Measurements from ENCODE around the gene VWCE. TPM values are rescaled to one million over a fixed set of nuclear protein-coding genes. Genes with fewer than 3 reads are reported as not detected.
A peak's percentile ranks its signal among the peaks of the same experiment; 100 is the strongest.

The VWCE gene
- polyA plus RNA-seq, 1 of the 3 experiments (the other 2 are of a cell fraction) = 5.0 TPM

DNA sequence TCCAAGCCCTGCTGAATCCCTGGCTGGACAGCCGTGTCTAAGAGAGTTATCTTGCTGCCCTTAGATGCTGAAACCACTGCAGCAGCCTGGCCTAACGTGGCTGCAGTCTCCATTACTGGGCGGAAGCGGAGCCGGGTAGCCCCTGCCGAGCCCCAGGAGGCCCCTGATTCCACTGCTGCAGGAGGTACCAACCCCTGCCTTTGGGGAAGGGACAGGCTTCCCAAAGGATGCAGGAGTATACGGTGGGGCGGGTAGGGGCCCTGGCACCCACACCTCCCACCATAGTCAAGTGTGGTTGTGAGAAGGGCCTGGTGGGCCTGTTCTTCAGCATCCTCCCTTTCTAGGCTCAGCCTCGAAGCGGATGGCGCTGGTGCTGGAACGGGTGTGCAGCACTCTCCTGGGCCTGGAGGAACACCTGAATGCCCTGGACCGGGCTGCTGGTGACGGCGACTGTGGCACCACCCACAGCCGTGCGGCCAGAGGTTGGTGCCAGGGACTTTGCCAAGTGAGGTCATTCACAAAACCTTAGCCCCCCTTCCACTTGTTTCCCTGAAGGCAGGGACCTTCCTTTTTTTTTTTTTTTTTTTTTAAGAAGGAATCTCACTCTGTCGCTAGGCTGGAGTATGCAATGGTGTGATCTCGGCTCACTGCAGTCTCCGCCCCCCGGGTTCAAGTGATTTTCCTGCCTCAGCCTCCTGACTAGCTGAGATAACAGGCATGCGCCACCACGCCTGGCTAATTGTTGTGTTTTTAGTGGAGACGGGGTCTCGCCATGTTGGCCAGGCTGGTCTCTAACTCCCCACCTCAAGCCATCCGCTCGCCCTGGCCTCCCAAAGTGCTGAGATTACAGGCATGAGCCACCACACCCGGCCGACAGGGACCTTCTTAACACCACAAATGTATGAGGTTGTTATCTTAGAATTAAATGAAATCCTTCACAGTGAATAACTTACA lies 49.0 kb upstream of the VWCE start:
- WGBS (ENCODE audit: low lambda C conversion rate) = 97% methylated on average over 16 of the region's 29 CpGs

More for the DNA sequence above, 49.0 kb upstream of the VWCE start:
- no peaks in the 10 kb centered on the region for H3F3A ChIP-seq (replicated peaks; ENCODE audit: insufficient read depth)
- CTCF ChIA-PET = interaction anchor here (1.4 to 4.0 kb wide), 2 partner anchors 8 to 41 kb away, joined by 8 to 24 read pairs; no protein-coding TSS in a partner anchor
- peaks cover 0 to 40% of the 10 kb centered on the region in 2 experiments for H3K36me3 ChIP-seq (replicated peaks in 1 of 2; ENCODE audit: control insufficient read depth in 1 of 2, insufficient read depth in 2 of 2, low read length in 1 of 2)
- no peak for DNase-seq
- H3K9me3 ChIP-seq = no peaks in the 10 kb centered on the region
- no peak overlapping the region for H2AFZ ChIP-seq (ENCODE audit: low read depth)
- no peak overlapping the region for H3K9ac ChIP-seq
- no peaks in the 10 kb centered on the region for H3K27me3 ChIP-seq (ENCODE audit: insufficient read depth)
- no peaks in the 10 kb centered on the region for H3K79me2 ChIP-seq (ENCODE audit: insufficient read depth)
- H3K27ac ChIP-seq (ENCODE audit: low read depth in 2 of 2, low read length in 1 of 2) = peak overlapping the region in 1 of 2 experiments; percentile 89; a peak in 2 of 4 replicates
- H3K4me1 ChIP-seq (ENCODE audit: control insufficient read depth in 1 of 2, insufficient read depth in 2 of 2, low read depth in 1 of 2, low read length in 1 of 2) = peaks cover 0 to 26% of the 10 kb centered on the region in 2 experiments; a peak in 1 of 4 replicates
- no peak for TF ChIP-seq MXI1 (IDR thresholded peaks at IDR 0.05; ENCODE audit: low read depth, low read length)
- TF ChIP-seq POLR2AphosphoS5 (IDR thresholded peaks at IDR 0.05; ENCODE audit: low read depth, low read length) = no peak
- TF ChIP-seq ELF1 (IDR thresholded peaks at IDR 0.05) = no peak
- no peak for TF ChIP-seq TAF1 (IDR thresholded peaks at IDR 0.05; ENCODE audit: borderline replicate concordance, low read depth, low read length)
- no peak for TF ChIP-seq FOSL2 (IDR thresholded peaks at IDR 0.05; ENCODE audit: borderline replicate concordance, low read depth)
- TF ChIP-seq, protein P1, sequence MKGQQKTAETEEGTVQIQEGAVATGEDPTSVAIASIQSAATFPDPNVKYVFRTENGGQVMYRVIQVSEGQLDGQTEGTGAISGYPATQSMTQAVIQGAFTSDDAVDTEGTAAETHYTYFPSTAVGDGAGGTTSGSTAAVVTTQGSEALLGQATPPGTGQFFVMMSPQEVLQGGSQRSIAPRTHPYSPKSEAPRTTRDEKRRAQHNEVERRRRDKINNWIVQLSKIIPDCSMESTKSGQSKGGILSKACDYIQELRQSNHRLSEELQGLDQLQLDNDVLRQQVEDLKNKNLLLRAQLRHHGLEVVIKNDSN (IDR thresholded peaks at IDR 0.05; ENCODE audit: borderline replicate concordance, low read depth) = no peak
- TF ChIP-seq NRF1 (IDR thresholded peaks at IDR 0.05; ENCODE audit: low read depth, low read length) = no peak
- TF ChIP-seq MEF2A (IDR thresholded peaks at IDR 0.05; ENCODE audit: borderline replicate concordance, low read depth) = no peak
- TF ChIP-seq GABPA (IDR thresholded peaks at IDR 0.05; ENCODE audit: low read depth) = no peak
- TF ChIP-seq, protein P2, sequence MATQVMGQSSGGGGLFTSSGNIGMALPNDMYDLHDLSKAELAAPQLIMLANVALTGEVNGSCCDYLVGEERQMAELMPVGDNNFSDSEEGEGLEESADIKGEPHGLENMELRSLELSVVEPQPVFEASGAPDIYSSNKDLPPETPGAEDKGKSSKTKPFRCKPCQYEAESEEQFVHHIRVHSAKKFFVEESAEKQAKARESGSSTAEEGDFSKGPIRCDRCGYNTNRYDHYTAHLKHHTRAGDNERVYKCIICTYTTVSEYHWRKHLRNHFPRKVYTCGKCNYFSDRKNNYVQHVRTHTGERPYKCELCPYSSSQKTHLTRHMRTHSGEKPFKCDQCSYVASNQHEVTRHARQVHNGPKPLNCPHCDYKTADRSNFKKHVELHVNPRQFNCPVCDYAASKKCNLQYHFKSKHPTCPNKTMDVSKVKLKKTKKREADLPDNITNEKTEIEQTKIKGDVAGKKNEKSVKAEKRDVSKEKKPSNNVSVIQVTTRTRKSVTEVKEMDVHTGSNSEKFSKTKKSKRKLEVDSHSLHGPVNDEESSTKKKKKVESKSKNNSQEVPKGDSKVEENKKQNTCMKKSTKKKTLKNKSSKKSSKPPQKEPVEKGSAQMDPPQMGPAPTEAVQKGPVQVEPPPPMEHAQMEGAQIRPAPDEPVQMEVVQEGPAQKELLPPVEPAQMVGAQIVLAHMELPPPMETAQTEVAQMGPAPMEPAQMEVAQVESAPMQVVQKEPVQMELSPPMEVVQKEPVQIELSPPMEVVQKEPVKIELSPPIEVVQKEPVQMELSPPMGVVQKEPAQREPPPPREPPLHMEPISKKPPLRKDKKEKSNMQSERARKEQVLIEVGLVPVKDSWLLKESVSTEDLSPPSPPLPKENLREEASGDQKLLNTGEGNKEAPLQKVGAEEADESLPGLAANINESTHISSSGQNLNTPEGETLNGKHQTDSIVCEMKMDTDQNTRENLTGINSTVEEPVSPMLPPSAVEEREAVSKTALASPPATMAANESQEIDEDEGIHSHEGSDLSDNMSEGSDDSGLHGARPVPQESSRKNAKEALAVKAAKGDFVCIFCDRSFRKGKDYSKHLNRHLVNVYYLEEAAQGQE (IDR thresholded peaks at IDR 0.05; ENCODE audit: low read depth, low read length) = no peak
- no peak for TF ChIP-seq TCF12 (IDR thresholded peaks at IDR 0.05)
- TF ChIP-seq RXRA (IDR thresholded peaks at IDR 0.05; ENCODE audit: borderline replicate concordance, low read depth) = no peak
- no peak for TF ChIP-seq RAD21 (IDR thresholded peaks at IDR 0.05; ENCODE audit: low read length)
- TF ChIP-seq, protein P3, sequence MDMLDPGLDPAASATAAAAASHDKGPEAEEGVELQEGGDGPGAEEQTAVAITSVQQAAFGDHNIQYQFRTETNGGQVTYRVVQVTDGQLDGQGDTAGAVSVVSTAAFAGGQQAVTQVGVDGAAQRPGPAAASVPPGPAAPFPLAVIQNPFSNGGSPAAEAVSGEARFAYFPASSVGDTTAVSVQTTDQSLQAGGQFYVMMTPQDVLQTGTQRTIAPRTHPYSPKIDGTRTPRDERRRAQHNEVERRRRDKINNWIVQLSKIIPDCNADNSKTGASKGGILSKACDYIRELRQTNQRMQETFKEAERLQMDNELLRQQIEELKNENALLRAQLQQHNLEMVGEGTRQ (IDR thresholded peaks at IDR 0.05; ENCODE audit: borderline replicate concordance, low read depth, low read length) = no peak
- no peak for TF ChIP-seq EZH2phosphoT487 (IDR thresholded peaks at IDR 0.05; ENCODE audit: borderline replicate concordance, low read depth)
- POLR2A ChIA-PET = interaction anchor here (0.9 to 2.8 kb wide), 4 partner anchors 11 to 85 kb away, joined by 5 to 57 read pairs (median 12); partner anchors contain the start of genes CPSF7, CYB561A3, SDHAF2 and TMEM138
- no peaks in the 10 kb centered on the region for H4K20me1 ChIP-seq (ENCODE audit: insufficient read depth)
- H3K4me3 ChIP-seq (ENCODE audit: low read depth in 2 of 2, low read length in 1 of 2) = no peak overlapping the region
- no peaks in the 10 kb centered on the region for H3K9me2 ChIP-seq
- no peak overlapping the region for H3K4me2 ChIP-seq
